ENCODE data around the gene IRF6.

The IRF6 gene

GRCh38 chr1:209756615-209757445 is 49.1 kb downstream of the IRF6 start:
- H3K27ac Mint-ChIP-seq = peak overlapping the region; percentile 93 to 94
- peaks cover 67 to 74% of the 10 kb centered on the region in 2 donors for H3K4me1 Mint-ChIP-seq (ENCODE audit: low read depth in 2 of 2)
- peak overlapping the region; percentile 92 to 97 for H3K4me3 Mint-ChIP-seq
- H3K9me3 Mint-ChIP-seq = no peaks in the 10 kb centered on the region
- no peaks in the 10 kb centered on the region for H3K27me3 Mint-ChIP-seq
- peak; percentile 50 for ATAC-seq (replicated peaks)
- peaks cover 48% of the 10 kb centered on the region for H3K36me3 Mint-ChIP-seq (ENCODE audit: insufficient read depth)
- peak in 2 of 3 experiments; percentile 8 to 24 for DNase-seq

- peaks cover 40% of the 10 kb centered on the region for H3K36me3 Mint-ChIP-seq (ENCODE audit: insufficient read depth)
- peak; percentile 91 for ATAC-seq (replicated peaks)
Measured at GRCh38 chr1:209755926-209756614, 49.9 kb downstream of the IRF6 start, which contains the start of gene TRAF3IP3. Gene TRAF3IP3 (plus strand): TSS chr1:209756053. CDS start chr1:209760040, 3,987 bp downstream.

GRCh38 chr1:209755256-209755655 is 50.7 kb downstream of the IRF6 start:
- DNase-seq (no peak), ATAC-seq (replicated peaks) (no peak)
- Mint-ChIP-seq H3K36me3 (ENCODE audit: insufficient read depth) (peaks cover 32% of the 10 kb centered on the region), H3K4me3 (peak overlapping the region; percentile 92 to 97), H3K9me3 (no peaks in the 10 kb centered on the region), H3K27me3 (no peaks in the 10 kb centered on the region), H3K27ac (peak overlapping the region; percentile 93 to 94), H3K4me1 (ENCODE audit: low read depth in 2 of 2) (peaks cover 68 to 74% of the 10 kb centered on the region in 2 donors)

More at GRCh38 chr1:209755926-209756614, 49.9 kb downstream of the IRF6 start, which contains the start of gene TRAF3IP3:
- peak; percentile 63 to 71 (median 65) for DNase-seq
- Mint-ChIP-seq H3K4me3 (peak within 1 kb of the TSS; percentile 92 to 97), H3K27me3 (no peaks in the 10 kb centered on the region), H3K4me1 (ENCODE audit: low read depth in 2 of 2) (peaks cover 68 to 74% of the 10 kb centered on the region in 2 donors), H3K9me3 (no peaks in the 10 kb centered on the region), H3K27ac (peak within 1 kb of the TSS; percentile 93 to 94)

GRCh38 chr1:209752890-209753289 is 53.1 kb downstream of the IRF6 start:
- peak overlapping the region in 1 of 2 donors; percentile 69 for H3K27ac Mint-ChIP-seq
- H3K36me3 Mint-ChIP-seq (ENCODE audit: insufficient read depth) = peaks cover 11% of the 10 kb centered on the region
- no peaks in the 10 kb centered on the region for H3K9me3 Mint-ChIP-seq
- H3K27me3 Mint-ChIP-seq = no peaks in the 10 kb centered on the region
- ATAC-seq (replicated peaks) (no peak), DNase-seq (no peak)
- H3K4me1 Mint-ChIP-seq (ENCODE audit: low read depth in 2 of 2) = peaks cover 56 to 70% of the 10 kb centered on the region in 2 donors
- no peak overlapping the region for H3K4me3 Mint-ChIP-seq

DNA sequence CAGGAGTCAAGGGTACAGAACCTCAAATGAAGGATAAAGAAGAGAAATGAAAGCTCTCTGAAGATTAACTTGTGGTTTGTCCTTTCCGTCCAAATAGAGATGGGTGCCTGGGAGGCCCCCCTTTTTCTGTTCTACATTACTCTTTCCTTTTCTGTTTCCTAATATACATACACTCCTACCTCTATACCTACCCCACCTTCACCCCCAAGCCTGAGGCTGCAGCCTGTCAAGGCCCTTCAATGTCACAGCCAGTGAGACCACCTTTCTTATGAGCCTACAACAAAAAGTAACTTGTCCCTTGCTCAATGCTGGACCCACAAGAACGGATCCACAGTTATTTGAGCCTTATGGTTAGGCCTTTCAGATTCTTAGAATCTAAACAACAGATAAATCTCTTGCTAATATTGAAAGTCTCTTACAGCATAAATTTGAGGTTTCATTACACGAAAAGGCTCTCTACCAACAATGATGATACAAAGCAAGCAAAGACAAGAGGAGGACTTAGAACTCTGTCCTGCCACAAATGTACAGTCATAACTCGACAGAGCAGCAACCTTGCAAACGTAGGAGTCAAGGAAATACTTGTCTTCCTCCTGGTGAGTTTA is 54.2 kb downstream of the IRF6 start:
- no peak for DNase-seq

GRCh38 chr1:209749670-209750323 is 56.1 kb downstream of the IRF6 start:
- DNase-seq = no peak
- Mint-ChIP-seq H3K4me3 (peak overlapping the region; percentile 53 to 57), H3K36me3 (ENCODE audit: insufficient read depth) (no peaks in the 10 kb centered on the region), H3K9me3 (no peaks in the 10 kb centered on the region), H3K4me1 (ENCODE audit: low read depth in 2 of 2) (peaks cover 39 to 56% of the 10 kb centered on the region in 2 donors), H3K27ac (peak overlapping the region; percentile 46 to 89), H3K27me3 (no peaks in the 10 kb centered on the region)
- ATAC-seq (replicated peaks) = no peak

More for the DNA sequence above, 54.2 kb downstream of the IRF6 start:
- no peak for ATAC-seq (replicated peaks)
- Mint-ChIP-seq H3K27ac (peak overlapping the region; percentile 82 to 89), H3K36me3 (ENCODE audit: insufficient read depth) (peaks cover 11% of the 10 kb centered on the region), H3K4me3 (peak overlapping the region; percentile 50 to 62), H3K4me1 (ENCODE audit: low read depth in 2 of 2) (peaks cover 58 to 74% of the 10 kb centered on the region in 2 donors), H3K9me3 (no peaks in the 10 kb centered on the region), H3K27me3 (no peaks in the 10 kb centered on the region)

DNA sequence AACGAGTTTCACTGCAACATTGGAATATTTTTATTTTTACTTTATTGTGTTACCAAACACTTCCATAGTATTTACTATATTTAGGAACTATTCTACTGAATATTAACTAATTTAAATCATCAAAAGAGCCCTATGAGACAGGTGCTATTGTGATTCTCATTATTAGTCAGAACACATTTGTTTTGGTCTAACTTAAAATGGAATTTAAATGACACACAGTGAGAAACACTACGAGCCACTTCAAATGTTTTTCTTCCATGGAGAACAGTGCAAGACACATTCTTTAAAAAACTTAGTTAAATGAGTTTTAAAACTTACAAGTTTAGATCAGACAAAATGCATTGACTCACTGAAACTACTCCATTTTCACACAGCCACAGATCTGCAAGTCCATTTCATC is 56.7 kb downstream of the IRF6 start:
- Mint-ChIP-seq H3K27me3 (no peaks in the 10 kb centered on the region), H3K4me1 (ENCODE audit: low read depth in 2 of 2) (peaks cover 39 to 54% of the 10 kb centered on the region in 2 donors), H3K4me3 (peak overlapping the region; percentile 53 to 57), H3K36me3 (ENCODE audit: insufficient read depth) (no peaks in the 10 kb centered on the region), H3K9me3 (no peaks in the 10 kb centered on the region), H3K27ac (peak overlapping the region; percentile 46 to 77)
- no peak for DNase-seq
- no peak for ATAC-seq (replicated peaks)

DNA sequence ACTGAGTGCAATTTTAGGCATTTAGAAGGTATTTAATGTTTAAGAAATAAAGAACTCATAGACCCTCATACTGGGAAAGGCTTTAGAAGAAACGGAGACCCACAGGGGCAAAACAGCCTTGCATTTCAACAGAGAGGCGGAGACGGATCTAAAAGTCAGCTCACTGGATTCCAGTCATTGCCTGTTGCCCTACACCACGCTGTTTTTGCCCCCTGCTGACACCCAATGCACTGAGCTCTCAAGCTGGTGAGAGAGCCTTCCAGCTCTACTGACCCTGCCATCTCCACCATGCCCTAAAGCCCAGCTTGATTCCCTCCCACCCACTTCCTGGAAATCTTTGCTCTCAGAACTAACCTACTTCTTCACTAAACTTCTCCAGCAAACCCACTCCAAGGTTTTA is 57.3 kb downstream of the IRF6 start:
- Mint-ChIP-seq H3K27me3 (no peaks in the 10 kb centered on the region), H3K36me3 (ENCODE audit: insufficient read depth) (no peaks in the 10 kb centered on the region), H3K4me3 (peak overlapping the region; percentile 75 to 79), H3K27ac (peak overlapping the region; percentile 83), H3K9me3 (no peaks in the 10 kb centered on the region), H3K4me1 (ENCODE audit: low read depth in 2 of 2) (peaks cover 39 to 49% of the 10 kb centered on the region in 2 donors)
- DNase-seq (no peak), ATAC-seq (replicated peaks) (no peak)

GRCh38 chr1:209747580-209748262 is 58.2 kb downstream of the IRF6 start:
- peaks cover 42 to 49% of the 10 kb centered on the region in 2 donors for H3K4me1 Mint-ChIP-seq (ENCODE audit: low read depth in 2 of 2)
- DNase-seq (peak; percentile 79 to 86 (median 86)), ATAC-seq (replicated peaks) (peak; percentile 93)
- H3K4me3 Mint-ChIP-seq = peak overlapping the region; percentile 75 to 79
- no peaks in the 10 kb centered on the region for H3K9me3 Mint-ChIP-seq
- peak overlapping the region; percentile 83 for H3K27ac Mint-ChIP-seq
- H3K36me3 Mint-ChIP-seq (ENCODE audit: insufficient read depth) = no peaks in the 10 kb centered on the region
- no peaks in the 10 kb centered on the region for H3K27me3 Mint-ChIP-seq

DNA sequence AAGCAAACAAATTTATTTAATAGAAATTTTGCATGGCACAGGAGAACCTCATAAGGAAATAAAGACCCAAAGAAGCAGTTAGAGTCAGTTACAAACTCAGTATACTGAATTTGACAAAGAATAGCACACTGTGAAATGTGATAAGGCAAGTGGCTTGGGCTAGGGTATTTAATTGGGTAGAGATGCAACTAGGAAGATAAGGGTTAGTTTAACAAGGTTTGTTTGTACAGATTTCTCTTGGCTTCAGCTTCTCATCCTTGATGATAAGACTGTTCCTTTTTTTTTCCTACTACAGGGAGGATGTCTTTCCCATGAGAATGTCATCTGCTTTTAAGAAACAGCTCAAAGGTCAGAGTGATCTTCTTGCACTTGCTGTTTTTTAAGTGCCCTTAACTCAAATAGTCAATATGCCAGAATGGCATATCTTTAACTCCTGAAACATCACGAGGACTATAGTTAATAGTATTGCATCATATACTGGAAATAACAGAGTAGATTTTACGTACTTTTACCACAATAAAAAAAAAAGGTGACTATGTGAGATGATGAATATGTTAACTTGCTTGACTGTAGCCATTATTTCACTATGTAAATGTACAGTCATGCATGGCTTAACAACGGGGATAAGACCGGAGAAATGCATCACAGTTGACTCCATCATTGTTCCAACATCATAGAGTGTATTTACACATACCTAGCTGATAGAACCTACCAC is 59.3 kb downstream of the IRF6 start:
- Mint-ChIP-seq H3K27me3 (no peaks in the 10 kb centered on the region), H3K4me1 (ENCODE audit: low read depth in 2 of 2) (peaks cover 34 to 41% of the 10 kb centered on the region in 2 donors), H3K36me3 (ENCODE audit: insufficient read depth) (no peaks in the 10 kb centered on the region), H3K4me3 (no peak overlapping the region), H3K9me3 (no peaks in the 10 kb centered on the region), H3K27ac (no peak overlapping the region)
- no peak for DNase-seq
- no peak for ATAC-seq (replicated peaks)

GRCh38 chr1:209743145-209743482 is 62.8 kb downstream of the IRF6 start:
- no peak for DNase-seq
- ATAC-seq (replicated peaks) = no peak

More at GRCh38 chr1:209743145-209743482, 62.8 kb downstream of the IRF6 start:
- peaks cover 13 to 14% of the 10 kb centered on the region in 2 donors for H3K4me1 Mint-ChIP-seq (ENCODE audit: low read depth in 2 of 2)
- H3K27ac Mint-ChIP-seq = no peak overlapping the region
- no peaks in the 10 kb centered on the region for H3K9me3 Mint-ChIP-seq
- no peak overlapping the region for H3K4me3 Mint-ChIP-seq
- H3K27me3 Mint-ChIP-seq = no peaks in the 10 kb centered on the region
- peaks cover 4% of the 10 kb centered on the region for H3K36me3 Mint-ChIP-seq (ENCODE audit: insufficient read depth)

Measured in effector memory CD8-positive, alpha-beta T cell (primary cell).